Smooth muscle cell (in vitro differentiated cells): Measurements from ENCODE around the gene FCRLA. TPM values are rescaled to one million over a fixed set of nuclear protein-coding genes. Genes with fewer than 3 reads are reported as not detected.
"Not testable (repeated sequence)": the region's sequence is repeated elsewhere in the genome, so short reads cannot be mapped to it uniquely, and the experiment has no call there.

Experiments
- DNase-seq: peaks from one replicate; lab custom pipeline; 2025; ENCODE audit not compliant: unreplicated experiment; lab: John Stamatoyannopoulos, UW
- H2AFZ ChIP-seq: fragments of 200-600 bp; sonication (generic); 2 replicates; pipeline ENCODE4 v1.6.0; 2016; ENCODE audit warnings: antibody characterized with exemption, low read depth, mild to moderate bottlenecking
- H3F3A ChIP-seq: fragments of 200-600 bp; sonication (generic); 2 replicates; pipeline ENCODE4 v1.6.0; 2017; ENCODE audit warnings: antibody characterized with exemption, low read depth
- H3K27ac ChIP-seq: fragments of 200-600 bp; sonication (generic); 2 replicates; pipeline ENCODE4 v1.5.1; 2016; ENCODE audit warnings: low read depth, mild to moderate bottlenecking
- H3K27me3 ChIP-seq: fragments of 200-600 bp; sonication (generic); 2 replicates; pipeline ENCODE4 v1.6.1; 2016; ENCODE audit warnings: low read depth, mild to moderate bottlenecking
- H3K36me3 ChIP-seq: fragments of 200-600 bp; sonication (generic); 2 replicates; pipeline ENCODE4 v1.5.1; 2016; ENCODE audit warnings: low read depth
- H3K4me1 ChIP-seq: fragments of 200-600 bp; sonication (generic); 2 replicates; pipeline ENCODE4 v1.5.1; 2016; ENCODE audit warnings: low read depth
- H3K4me2 ChIP-seq: fragments of 200-600 bp; sonication (generic); 2 replicates; pipeline ENCODE4 v1.6.0; 2016; ENCODE audit warnings: mild to moderate bottlenecking
- H3K4me3 ChIP-seq: fragments of 200-600 bp; sonication (generic); 2 replicates; pipeline ENCODE4 v1.5.1; 2016; ENCODE audit warnings: mild to moderate bottlenecking
- H3K79me2 ChIP-seq: fragments of 200-600 bp; sonication (generic); 2 replicates; pipeline ENCODE4 v1.6.0; 2016; ENCODE audit warnings: low read depth, mild to moderate bottlenecking
- H3K9ac ChIP-seq: fragments of 200-600 bp; sonication (generic); 2 replicates; pipeline ENCODE4 v1.6.0; 2016; ENCODE audit warnings: low read depth
- H3K9me3 ChIP-seq: fragments of 200-600 bp; sonication (generic); replicated peaks from 2 replicates; pipeline ENCODE4 v1.5.1; 2016; ENCODE audit warnings: low read depth
- H4K20me1 ChIP-seq: fragments of 200-600 bp; sonication (generic); 2 replicates; pipeline ENCODE4 v1.6.0; 2016; ENCODE audit warnings: low read depth
- WGBS: methylation state at CpG from one replicate; pipeline ENCODE4 v1.1.7; 2016; ENCODE audit warnings: low lambda C conversion rate; 5-methylcytosine and 5-hydroxymethylcytosine counted together
- polyA plus RNA-seq: library from polyadenylated mRNA; unstranded; fragments of >200 nt; fragmentation: Nextera tagmentation; extraction: Ambion mirVana; gene quantifications from 2 replicates; pipeline ENCODE4 v1.2.1, GENCODE V29; 2016
- total RNA-seq: library from RNA; depleted of rRNA; stranded (reverse); fragments of >200 nt; gene quantifications from 2 replicates; pipeline ENCODE4 v1.2.3, GENCODE V29; 2014
- TF ChIP-seq, protein P1 (sequence below): fragments of 200-600 bp; sonication (generic); IDR thresholded peaks from 2 replicates; pipeline ENCODE4 v1.5.1; 2017; ENCODE audit warnings: borderline replicate concordance, mild to moderate bottlenecking, antibody characterized with exemption; ENCODE audit not compliant: insufficient read depth, poor library complexity, severe bottlenecking

FCRLA gene
- total and polyA plus RNA-seq, 2 experiments from 2014 or later = not detected

DNA sequence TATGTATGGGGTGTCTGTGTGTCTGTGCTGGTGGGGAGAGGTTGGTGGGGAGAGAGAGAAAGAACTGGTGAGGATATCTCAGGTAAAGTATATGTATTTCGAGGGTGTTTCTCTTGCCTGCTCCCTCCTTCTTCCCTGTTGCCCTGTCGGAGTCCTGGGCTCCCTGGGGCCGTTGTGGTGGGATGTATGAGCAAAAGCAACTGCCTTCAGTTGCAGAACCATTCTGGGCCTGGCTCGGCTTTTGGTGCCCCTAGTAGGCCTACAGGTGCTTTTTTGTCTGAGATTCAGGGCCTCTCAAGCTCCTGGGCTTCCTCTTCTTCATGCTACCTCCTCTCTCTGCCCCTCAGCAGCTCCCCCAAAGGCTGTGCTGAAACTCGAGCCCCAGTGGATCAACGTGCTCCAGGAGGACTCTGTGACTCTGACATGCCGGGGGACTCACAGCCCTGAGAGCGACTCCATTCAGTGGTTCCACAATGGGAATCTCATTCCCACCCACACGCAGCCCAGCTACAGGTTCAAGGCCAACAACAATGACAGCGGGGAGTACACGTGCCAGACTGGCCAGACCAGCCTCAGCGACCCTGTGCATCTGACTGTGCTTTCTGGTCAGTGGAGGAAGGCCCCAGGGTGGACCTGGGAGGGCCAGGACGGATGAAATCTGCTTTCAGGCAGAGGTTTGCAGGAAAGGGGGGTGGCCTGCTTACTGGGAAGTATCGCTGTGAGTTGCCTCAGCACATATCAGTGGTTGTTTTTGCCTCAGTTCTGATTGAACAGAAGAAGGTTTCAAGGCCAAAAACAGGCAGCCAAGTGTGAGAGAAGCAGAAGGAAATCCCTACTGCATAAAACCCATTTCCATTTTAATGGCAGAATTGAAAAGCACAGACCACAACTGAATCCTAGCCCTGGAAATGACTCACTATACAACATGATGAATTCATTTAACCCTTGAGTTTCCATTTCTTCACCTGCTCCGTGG, 35.7 kb upstream of the FCRLA start:
- not testable (repeated sequence) for H4K20me1 ChIP-seq, H3K4me2 ChIP-seq, H3K36me3 ChIP-seq, H3K4me3 ChIP-seq, H3F3A ChIP-seq, H2AFZ ChIP-seq, H3K9me3 ChIP-seq, DNase-seq, H3K79me2 ChIP-seq, H3K27me3 ChIP-seq, H3K27ac ChIP-seq, H3K4me1 ChIP-seq, H3K9ac ChIP-seq
- WGBS = 63% methylated on average over 12 of the region's 15 CpGs

DNA sequence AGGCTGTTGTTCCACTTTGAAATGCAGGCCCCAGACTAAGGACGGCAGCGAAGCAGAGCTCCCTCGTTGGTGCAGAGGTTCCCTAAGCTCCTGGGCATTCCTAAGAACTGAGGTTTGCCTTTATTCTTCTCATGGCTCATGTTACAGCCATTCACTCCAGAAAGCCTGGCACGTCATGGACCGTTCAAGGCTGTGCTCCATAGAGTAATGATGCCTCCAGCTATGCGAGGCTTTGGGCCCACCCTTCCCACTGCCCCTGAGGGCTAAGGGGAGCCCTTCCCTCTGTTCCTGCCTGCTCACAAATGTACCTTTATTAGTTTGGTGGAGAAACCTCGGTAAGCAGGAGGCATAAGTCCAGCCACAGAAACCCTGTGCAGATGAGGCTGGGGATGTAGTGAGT, 33.6 kb upstream of the FCRLA start:
- not testable (repeated sequence) for H3K4me2 ChIP-seq, H3K9me3 ChIP-seq, H3K79me2 ChIP-seq, H3K27me3 ChIP-seq, H3K9ac ChIP-seq, H3K36me3 ChIP-seq, H2AFZ ChIP-seq, H3K4me3 ChIP-seq, H3F3A ChIP-seq, H3K27ac ChIP-seq, H4K20me1 ChIP-seq, H3K4me1 ChIP-seq, DNase-seq
- WGBS = 61% methylated on average over 7 of the region's 7 CpGs

DNA sequence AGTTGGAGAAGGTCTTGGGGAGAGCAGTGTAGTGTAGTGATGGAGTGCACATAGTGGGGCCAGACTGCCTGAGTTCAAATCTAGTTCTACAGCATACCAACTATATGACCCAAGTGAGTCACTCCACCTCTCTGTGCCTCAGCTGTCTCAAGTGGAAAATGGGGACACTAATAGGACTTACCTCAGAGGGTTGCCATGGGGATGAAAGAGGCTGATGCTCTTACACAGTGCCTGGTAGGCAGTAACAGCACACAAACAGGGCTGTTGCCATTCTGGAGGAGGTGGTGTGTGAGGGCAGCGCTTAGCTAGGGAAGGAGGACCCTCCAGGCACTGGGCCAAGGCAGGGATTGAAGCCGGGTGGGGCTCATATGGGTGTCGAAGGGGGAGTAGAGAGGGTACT, 32.6 kb upstream of the FCRLA start:
- H3K27ac ChIP-seq, H3K36me3 ChIP-seq, H3F3A ChIP-seq, H3K27me3 ChIP-seq, H4K20me1 ChIP-seq, H3K4me2 ChIP-seq, DNase-seq, H2AFZ ChIP-seq, H3K4me1 ChIP-seq, H3K79me2 ChIP-seq, H3K4me3 ChIP-seq, H3K9ac ChIP-seq, H3K9me3 ChIP-seq: not testable (repeated sequence)
- 95% methylated on average over 3 of the region's 3 CpGs for WGBS

DNA sequence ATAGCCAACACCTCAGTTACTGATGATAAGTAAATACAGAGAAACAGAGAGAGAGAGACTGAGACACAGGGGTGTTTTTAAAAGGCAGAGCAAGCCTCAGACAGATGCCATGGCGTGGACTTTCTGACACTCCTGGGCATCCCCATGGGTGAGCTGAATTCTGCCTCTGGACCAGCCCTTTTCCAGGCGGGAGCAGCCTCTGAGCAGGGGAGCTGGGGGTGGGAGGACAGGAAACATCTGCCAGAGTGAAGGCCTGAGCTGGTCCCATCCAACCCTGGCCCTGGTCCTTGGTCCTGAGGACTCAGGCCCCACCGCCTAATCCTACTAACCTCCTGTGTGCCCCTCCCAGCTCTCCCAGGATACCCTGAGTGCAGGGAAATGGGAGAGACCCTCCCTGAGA, 32.1 kb upstream of the FCRLA start:
- not testable (repeated sequence) for H2AFZ ChIP-seq, H3F3A ChIP-seq, H3K4me3 ChIP-seq, H3K27ac ChIP-seq, H3K4me2 ChIP-seq, H3K36me3 ChIP-seq, H3K27me3 ChIP-seq, H4K20me1 ChIP-seq, H3K79me2 ChIP-seq, H3K4me1 ChIP-seq, H3K9ac ChIP-seq, H3K9me3 ChIP-seq, DNase-seq
- 92% methylated on average over 3 of the region's 3 CpGs for WGBS

DNA sequence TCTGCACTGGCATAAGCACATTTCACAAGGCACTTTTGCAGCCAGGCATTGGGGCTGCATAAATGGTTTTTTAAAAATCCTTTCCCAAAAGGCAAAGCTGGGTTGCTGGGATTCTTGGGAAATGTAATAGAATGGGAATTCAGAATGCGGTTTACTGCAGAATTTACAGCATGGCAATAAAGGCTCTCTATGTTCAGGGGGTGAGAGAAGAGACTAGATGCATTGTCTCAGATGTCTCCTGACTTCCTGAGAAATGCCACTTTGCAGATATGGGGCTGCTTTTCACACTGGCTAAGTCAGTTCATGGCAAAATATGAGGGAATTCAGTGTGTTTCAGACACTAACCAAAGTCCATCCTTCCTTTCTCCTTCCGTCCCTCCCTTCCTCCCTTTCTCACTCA, 30.6 kb upstream of the FCRLA start:
- no peak overlapping the region for H3K4me2 ChIP-seq
- no peaks in the 10 kb centered on the region for H4K20me1 ChIP-seq
- 85% methylated on average over 2 of the region's 2 CpGs for WGBS
- H3K36me3 ChIP-seq = no peaks in the 10 kb centered on the region
- H3K27ac ChIP-seq = no peak overlapping the region
- H2AFZ ChIP-seq = no peak overlapping the region
- H3K9me3 ChIP-seq = no peaks in the 10 kb centered on the region
- no peaks in the 10 kb centered on the region for H3K79me2 ChIP-seq
- H3K4me1 ChIP-seq = no peaks in the 10 kb centered on the region
- DNase-seq = no peak
- peaks cover 11% of the 10 kb centered on the region for H3K27me3 ChIP-seq
- no peak overlapping the region for H3K4me3 ChIP-seq
- no peak overlapping the region for H3K9ac ChIP-seq
- TF ChIP-seq, protein P1, sequence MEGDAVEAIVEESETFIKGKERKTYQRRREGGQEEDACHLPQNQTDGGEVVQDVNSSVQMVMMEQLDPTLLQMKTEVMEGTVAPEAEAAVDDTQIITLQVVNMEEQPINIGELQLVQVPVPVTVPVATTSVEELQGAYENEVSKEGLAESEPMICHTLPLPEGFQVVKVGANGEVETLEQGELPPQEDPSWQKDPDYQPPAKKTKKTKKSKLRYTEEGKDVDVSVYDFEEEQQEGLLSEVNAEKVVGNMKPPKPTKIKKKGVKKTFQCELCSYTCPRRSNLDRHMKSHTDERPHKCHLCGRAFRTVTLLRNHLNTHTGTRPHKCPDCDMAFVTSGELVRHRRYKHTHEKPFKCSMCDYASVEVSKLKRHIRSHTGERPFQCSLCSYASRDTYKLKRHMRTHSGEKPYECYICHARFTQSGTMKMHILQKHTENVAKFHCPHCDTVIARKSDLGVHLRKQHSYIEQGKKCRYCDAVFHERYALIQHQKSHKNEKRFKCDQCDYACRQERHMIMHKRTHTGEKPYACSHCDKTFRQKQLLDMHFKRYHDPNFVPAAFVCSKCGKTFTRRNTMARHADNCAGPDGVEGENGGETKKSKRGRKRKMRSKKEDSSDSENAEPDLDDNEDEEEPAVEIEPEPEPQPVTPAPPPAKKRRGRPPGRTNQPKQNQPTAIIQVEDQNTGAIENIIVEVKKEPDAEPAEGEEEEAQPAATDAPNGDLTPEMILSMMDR = no peak
- H3F3A ChIP-seq = no peaks in the 10 kb centered on the region
